Activated CD8-positive, alpha-beta memory T cell treated with anti-CD3 and anti-CD28 coated beads, Interleukin-2, amount 10 ng/mL, durations not matched to agents 7 days and 5 days (primary cell): Measurements from ENCODE around the gene HARBI1. TPM values are rescaled to one million over a fixed set of nuclear protein-coding genes. Genes with fewer than 3 reads are reported as not detected.

Source experiments
- ATAC-seq: fragments of 150-1000 bp; cut with Tn5 transposase; one replicate; pipeline ENCODE4 v1.10.0; 2021; ENCODE audit warnings: moderate library complexity
- CTCF ChIA-PET: fragments of 350-600 bp; sonication (Branson Sonifier 250); formaldehyde crosslinking; loops from one replicate; lab custom pipeline; 2021; ENCODE audit warnings: antibody characterized with exemption; lab: Charles Lee
- DNase-seq: peaks from one replicate; pipeline ENCODE4 v3.0.0-alpha.2; 2020
- H3K27ac Mint-ChIP-seq: one replicate; pipeline ENCODE4 v1.8.0; 2021; ENCODE audit warnings: mild to moderate bottlenecking, mixed read lengths
- H3K27me3 Mint-ChIP-seq: one replicate; pipeline ENCODE4 v1.8.0; 2021; ENCODE audit warnings: mixed read lengths
- H3K36me3 Mint-ChIP-seq: one replicate; pipeline ENCODE4 v1.8.0; 2021; ENCODE audit warnings: mild to moderate bottlenecking, mixed read lengths
- H3K4me1 Mint-ChIP-seq: one replicate; pipeline ENCODE4 v1.8.0; 2021; ENCODE audit warnings: mixed read lengths
- H3K4me3 Mint-ChIP-seq: one replicate; pipeline ENCODE4 v1.8.0; 2021; ENCODE audit warnings: mild to moderate bottlenecking, moderate library complexity, mixed read lengths
- H3K9me3 Mint-ChIP-seq: one replicate; pipeline ENCODE4 v1.8.0; 2022; ENCODE audit warnings: low read depth, mixed read lengths
- total RNA-seq, 2 experiments: library from RNA; stranded (reverse); gene quantifications; one replicate each; pipeline ENCODE4 v1.2.3, GENCODE V29; 2021

The HARBI1 gene
- total RNA-seq, 2 experiments from 2014 or later = 5.9 to 6.6 TPM

- no peaks in the 10 kb centered on the region for H3K27me3 Mint-ChIP-seq
- H3K36me3 Mint-ChIP-seq = peaks cover 21% of the 10 kb centered on the region
- DNase-seq (no peak), ATAC-seq (no peak)
- peaks cover 51% of the 10 kb centered on the region for H3K4me1 Mint-ChIP-seq
- H3K27ac Mint-ChIP-seq = peak overlapping the region; percentile 58
- CTCF ChIA-PET = interaction anchor here (0.6 to 3.1 kb wide), 5 partner anchors 13 to 128 kb away, joined by 3 to 14 read pairs (median 6); partner anchors contain the start of genes ATG13 and HARBI1
- H3K4me3 Mint-ChIP-seq = no peak overlapping the region
- H3K9me3 Mint-ChIP-seq = no peaks in the 10 kb centered on the region
These were observed 62.5 kb downstream of the HARBI1 start for GRCh38 chr11:46554213-46555147.

GRCh38 chr11:46553814-46554212 is 63.2 kb downstream of the HARBI1 start:
- ATAC-seq (no peak), DNase-seq (no peak)
- Mint-ChIP-seq H3K27me3 (no peaks in the 10 kb centered on the region), H3K4me1 (peaks cover 45% of the 10 kb centered on the region), H3K4me3 (no peak overlapping the region), H3K36me3 (peaks cover 21% of the 10 kb centered on the region), H3K9me3 (no peaks in the 10 kb centered on the region), H3K27ac (no peak overlapping the region)
- CTCF ChIA-PET = interaction anchor here (0.6 to 3.0 kb wide), 2 partner anchors 17 to 129 kb away, joined by 6 to 14 read pairs; no protein-coding TSS in a partner anchor

Other genes with a start within 250 kb of the HARBI1 start
- 1 to 10 TPM; 1.6 to 5.0 TPM for gene MDK, start 235.6 kb downstream of the HARBI1 start, total RNA-seq
- gene CHRM4, start 225.5 kb downstream of the HARBI1 start, total RNA-seq = under 1 TPM in 1 of 2 experiments, not detected in 1; 0.18 TPM
- 10 to 100 TPM; 36.1 to 41.9 TPM for gene AMBRA1, start 23.2 kb downstream of the HARBI1 start, total RNA-seq
- gene ATG13, start 326 bp upstream of the HARBI1 start, total RNA-seq = 10 to 100 TPM; 64.0 to 72.9 TPM
- 10 to 100 TPM; 61.9 to 68.5 TPM for gene ARHGAP1, start 83.4 kb upstream of the HARBI1 start, total RNA-seq
- gene ZNF408, start 83.8 kb upstream of the HARBI1 start, total RNA-seq = 10 to 100 TPM; 12.6 to 15.0 TPM
- not detected for gene F2, start 102.0 kb upstream of the HARBI1 start, total RNA-seq
- gene CKAP5, start 229.1 kb upstream of the HARBI1 start, total RNA-seq = 100 to 1,000 TPM; 167 to 180 TPM